ENCODE results near the gene ADAMTS8.

ADAMTS8 gene

DNA sequence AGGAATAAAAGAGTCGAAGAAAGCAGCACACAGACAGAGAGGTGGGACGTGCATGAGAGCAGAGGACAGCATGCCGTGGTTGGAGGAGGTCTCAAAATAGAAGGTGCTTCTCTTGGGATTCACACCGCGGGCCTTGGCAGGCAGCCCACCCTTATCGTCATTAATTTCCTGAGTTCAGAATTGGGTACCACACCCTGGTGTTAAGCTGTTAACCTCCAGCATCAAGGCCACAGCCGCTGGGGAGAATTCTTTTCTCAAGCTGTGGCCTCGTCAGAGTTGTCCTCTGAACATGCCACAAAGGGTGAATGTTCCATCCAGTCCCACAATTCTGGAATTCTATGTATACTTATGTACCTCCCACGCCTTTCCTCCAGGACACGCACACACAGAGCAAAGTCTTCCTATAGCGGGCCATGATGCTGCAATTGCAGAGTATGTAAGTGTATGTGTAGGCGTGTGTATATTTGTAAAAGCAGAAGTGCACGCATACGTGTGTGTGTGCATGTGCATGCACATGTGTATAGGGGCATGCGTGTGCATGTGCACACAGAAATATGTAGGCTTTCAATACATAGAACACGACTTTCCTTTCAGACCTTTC lies 39.0 kb downstream of the ADAMTS8 start:
- DNase-seq: no peak

- no peak for DNase-seq
Observed at GRCh38 chr11:130388607-130389205, 39.7 kb downstream of the ADAMTS8 start.

GRCh38 chr11:130386056-130386455 lies 42.4 kb downstream of the ADAMTS8 start:
- DNase-seq: no peak

GRCh38 chr11:130383344-130384211 lies 44.8 kb downstream of the ADAMTS8 start:
- DNase-seq: no peak

DNA sequence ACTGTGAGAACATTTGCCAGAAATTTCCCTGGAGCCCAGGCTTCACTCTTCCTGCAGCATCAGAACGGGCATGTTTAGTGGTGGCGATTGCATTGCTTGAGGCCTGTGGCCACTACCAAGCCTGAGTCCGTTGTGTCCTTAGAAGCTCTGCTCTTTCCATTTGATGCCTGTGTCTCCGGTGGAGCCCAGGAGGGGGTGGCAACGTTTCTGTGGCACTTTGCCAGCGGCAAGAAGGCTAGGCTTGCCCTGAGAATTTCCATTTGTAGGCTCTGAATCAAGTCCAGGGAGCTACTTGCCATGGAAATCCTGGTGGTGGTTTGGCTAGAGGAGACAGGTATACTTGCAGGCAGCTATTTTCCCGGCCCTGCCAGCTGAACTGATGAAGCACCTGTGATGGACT lies 47.1 kb downstream of the ADAMTS8 start:
- no peak for DNase-seq

DNA sequence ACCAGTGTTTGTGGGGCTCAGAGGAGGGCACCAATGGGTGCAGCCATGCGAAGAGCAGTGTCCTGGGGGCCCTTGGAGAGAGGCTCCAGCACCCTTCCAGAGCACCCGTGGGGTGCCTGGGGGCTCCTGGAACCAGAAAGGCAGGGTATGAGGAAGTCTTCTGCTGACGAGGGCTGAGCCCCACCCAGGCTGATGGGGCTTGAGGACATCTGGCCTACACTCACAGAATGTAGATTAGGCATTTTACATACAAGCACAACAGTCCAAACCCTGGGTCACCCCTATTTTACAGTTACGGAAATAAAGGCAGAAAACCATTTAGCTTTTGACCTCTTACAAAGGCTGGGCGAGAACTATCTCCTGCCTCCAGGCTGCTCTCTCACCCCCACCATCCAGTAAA lies 47.6 kb downstream of the ADAMTS8 start:
- DNase-seq: no peak

DNA sequence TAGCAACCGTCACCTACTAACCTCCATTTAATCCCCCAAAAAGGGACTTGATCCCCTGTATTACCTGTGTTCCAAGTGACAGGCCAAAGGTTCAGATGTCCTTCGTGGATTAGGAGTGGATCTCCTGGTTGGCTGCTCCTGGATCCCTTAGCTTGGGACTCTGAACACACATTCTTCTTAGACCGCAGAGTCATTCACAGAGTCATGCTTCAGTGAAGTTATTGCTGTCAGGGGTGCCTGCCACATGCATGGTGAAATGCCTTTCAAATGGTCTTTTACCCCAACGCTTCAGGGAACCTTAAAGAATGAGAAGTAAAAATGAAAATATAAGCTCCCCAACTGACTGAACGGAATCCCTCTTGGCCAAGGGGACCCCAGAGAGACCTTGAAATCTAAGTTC lies 49.1 kb downstream of the ADAMTS8 start:
- no peak for DNase-seq

- DNase-seq: no peak
Observed at GRCh38 chr11:130370845-130371590, 57.4 kb downstream of the ADAMTS8 start.

DNA sequence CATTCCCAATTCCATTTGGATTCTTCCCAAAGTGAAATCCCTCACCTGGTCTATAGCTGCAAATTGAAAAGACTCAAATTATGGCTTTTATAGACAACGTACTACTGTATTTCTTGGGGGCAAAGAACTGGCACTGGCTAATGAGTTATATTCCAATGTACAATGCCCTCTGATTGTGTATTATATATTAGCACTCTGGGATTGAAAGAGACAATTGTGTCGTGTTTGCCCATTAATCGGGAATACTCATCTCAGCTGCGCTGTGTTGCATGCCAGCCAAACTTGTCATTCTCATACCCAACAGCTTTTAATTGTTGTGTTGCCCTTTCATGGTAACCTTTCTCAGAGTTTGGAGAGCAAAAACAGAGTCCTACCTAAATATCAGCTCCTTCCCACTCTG lies 58.7 kb downstream of the ADAMTS8 start:
- no peak for DNase-seq

GRCh38 chr11:130369141-130369691 lies 59.2 kb downstream of the ADAMTS8 start:
- DNase-seq: no peak

DNA sequence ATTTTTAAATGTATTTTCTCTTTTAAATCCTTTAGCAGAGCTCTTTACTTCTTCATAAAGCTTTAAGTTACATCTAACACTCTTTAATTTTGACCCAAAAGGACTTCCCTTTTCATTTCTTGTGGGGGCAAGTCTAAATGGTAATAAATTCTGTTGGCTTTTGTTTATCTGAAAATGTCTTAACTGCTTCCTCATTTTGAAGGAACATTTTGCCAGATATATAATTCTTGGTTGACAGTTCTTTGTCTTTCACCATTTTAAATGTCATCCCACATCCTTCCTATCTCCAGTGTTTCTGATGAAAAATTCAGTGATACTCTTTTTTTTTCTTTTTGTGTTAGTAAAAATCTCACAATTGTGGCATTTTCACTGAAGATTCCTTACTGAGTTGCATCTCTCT lies 69.0 kb downstream of the ADAMTS8 start:
- DNase-seq: no peak

DNA sequence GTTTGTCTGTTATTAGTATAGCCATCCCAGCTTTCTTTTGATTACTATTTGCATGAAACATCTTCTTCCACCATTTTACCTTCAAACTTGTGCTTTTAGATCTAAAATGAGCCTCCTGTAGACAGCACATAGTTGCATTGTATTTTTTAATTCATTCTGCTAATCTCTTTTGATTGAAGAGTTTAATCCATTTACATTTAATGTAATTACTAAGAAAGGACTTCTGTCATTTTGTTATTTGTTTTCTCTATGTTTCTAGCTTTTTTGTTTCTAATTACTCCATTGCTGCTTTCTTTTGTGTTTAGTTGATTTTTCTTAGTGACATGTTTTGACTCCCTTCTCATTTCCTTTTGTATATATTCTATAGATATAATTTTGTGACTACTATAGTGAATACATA lies 70.0 kb downstream of the ADAMTS8 start:
- DNase-seq: no peak
